WI38 (cell line): Measurements from ENCODE around the gene EIF3J.
"Not testable (repeated sequence)": the region's sequence is repeated elsewhere in the genome, so short reads cannot be mapped to it uniquely, and the experiment has no call there.

Source experiments
- H3K4me3 ChIP-seq: 2 replicates; pipeline ENCODE4 v1.5.1; 2011; ENCODE audit warnings: low read depth, mild to moderate bottlenecking, control low read depth, low read length
- TF ChIP-seq, protein P1 (sequence below): IDR thresholded peaks from 2 replicates; pipeline ENCODE4 v1.5.1; 2012; ENCODE audit warnings: low read depth, mild to moderate bottlenecking, control low read depth, low read length

The EIF3J gene

DNA sequence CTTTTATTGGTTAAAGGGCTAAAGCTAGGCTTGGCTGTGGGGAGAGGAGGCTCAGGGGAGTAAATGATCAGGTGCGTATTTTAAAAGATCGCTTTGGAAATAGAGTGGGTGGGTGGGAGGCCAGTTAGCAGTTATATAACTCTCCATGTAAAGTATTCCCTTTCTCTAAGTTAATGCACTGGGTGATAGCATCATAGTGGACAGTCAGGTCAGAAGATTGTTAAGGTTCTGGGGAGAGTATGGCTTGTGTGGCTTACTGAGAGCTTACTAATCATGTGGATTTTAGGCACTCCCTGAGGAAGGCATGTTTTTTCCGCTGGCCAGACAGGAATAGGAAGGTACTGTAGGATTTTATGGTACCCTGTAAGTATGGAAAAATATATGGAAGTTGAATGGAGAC lies 6.3 kb upstream of the EIF3J start:
- H3K4me3 ChIP-seq = no peak overlapping the region
- TF ChIP-seq, protein P1, sequence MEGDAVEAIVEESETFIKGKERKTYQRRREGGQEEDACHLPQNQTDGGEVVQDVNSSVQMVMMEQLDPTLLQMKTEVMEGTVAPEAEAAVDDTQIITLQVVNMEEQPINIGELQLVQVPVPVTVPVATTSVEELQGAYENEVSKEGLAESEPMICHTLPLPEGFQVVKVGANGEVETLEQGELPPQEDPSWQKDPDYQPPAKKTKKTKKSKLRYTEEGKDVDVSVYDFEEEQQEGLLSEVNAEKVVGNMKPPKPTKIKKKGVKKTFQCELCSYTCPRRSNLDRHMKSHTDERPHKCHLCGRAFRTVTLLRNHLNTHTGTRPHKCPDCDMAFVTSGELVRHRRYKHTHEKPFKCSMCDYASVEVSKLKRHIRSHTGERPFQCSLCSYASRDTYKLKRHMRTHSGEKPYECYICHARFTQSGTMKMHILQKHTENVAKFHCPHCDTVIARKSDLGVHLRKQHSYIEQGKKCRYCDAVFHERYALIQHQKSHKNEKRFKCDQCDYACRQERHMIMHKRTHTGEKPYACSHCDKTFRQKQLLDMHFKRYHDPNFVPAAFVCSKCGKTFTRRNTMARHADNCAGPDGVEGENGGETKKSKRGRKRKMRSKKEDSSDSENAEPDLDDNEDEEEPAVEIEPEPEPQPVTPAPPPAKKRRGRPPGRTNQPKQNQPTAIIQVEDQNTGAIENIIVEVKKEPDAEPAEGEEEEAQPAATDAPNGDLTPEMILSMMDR = no peak

DNA sequence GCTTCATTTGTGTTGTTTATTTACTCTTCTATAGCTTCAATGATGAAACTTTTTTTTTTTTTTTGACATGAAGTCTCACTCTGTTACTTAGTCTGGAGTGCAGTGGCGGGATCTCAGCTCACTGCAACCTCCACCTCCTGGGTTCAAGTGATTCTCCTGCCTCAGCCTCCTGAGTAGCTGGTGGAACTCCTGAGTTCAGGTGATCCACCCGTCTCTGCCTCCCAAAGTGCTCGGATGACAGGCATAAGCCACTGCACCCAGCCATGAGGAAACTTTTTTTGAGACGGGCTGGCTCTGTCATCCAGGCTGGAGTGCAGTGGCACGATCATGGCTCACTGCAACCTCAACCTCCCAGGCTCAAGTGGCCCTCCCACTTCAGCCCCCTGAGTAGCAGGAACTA lies 4.7 kb upstream of the EIF3J start:
- H3K4me3 ChIP-seq = not testable (repeated sequence)

DNA sequence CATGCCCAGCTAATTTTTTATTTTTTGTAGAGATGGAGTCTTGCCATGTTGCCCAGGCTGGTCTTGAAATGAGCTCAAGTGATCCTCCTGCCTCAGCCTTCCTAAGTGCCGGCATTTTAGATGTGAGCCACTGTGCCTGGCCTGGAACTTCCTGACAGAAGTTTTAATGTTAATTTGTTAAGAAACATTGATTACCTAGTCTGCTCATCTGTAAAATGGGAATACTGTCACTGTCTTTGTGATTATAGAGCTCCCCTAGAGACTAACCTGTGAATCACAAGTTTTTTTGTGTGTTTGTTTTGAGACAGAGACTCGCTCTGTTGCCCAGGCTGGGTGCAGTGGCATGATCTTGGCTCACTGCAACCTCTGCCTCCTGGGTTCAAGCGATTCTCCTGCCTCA lies 4.3 kb upstream of the EIF3J start:
- H3K4me3 ChIP-seq = no peak overlapping the region
- TF ChIP-seq, protein P1 = no peak

DNA sequence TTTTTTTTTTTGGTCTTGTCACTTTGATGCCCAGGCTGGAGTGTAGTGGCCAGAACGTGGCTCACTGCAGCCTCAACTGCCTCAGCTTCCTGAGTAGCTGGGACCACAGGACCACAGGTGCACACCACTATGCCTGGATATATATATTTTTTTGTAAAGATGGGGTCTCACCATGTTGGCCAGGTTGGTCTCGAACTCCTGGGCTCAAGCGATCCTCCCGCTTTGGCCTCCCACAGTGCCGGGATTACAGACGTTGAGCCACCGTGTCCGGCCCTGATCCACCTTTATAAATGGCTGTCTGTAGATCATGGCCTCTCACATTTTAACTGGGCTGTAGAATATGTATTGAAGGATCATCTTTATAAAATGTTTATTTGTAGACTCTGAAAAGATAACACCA lies 1.9 kb upstream of the EIF3J start:
- H3K4me3 ChIP-seq = no peak overlapping the region
- TF ChIP-seq, protein P1 = no peak

DNA sequence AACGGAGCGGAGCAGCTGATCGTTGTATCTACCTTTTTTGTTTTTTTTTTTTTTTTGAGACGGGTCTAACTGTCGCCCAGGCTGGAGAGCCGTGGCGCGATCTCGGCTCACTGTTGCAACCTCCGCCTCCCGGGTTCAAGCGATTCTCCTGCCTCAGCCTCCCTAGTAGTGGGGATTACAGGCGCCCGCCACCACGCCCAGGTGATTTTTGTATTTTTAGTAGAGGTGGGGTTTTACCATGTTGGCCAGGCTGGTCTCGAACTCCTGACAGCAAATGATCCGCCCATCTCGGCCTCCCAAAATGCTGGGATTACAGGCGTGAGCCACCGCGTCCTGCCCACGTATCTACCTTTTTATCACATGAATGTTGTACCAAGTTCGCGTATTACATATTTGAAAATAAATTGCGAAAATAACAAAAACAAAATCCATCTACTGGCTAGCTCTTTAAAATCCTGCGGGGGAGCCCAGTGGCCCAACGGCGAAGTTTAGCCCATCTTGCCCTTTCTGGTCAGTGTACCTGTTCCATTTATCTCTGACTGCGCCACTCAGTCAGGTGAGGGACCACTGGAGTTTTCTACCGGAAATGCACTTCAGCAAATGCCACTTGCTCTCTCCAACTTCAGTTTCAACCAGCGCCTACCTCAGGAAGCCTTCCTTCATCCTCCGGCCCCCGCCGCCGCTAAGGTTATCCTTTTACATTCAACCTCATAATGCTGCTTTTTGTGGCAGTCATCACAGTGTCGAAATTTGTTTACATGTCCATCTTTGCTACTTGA lies 1.2 kb upstream of the EIF3J start:
- peak overlapping the region; percentile 78 for H3K4me3 ChIP-seq

DNA sequence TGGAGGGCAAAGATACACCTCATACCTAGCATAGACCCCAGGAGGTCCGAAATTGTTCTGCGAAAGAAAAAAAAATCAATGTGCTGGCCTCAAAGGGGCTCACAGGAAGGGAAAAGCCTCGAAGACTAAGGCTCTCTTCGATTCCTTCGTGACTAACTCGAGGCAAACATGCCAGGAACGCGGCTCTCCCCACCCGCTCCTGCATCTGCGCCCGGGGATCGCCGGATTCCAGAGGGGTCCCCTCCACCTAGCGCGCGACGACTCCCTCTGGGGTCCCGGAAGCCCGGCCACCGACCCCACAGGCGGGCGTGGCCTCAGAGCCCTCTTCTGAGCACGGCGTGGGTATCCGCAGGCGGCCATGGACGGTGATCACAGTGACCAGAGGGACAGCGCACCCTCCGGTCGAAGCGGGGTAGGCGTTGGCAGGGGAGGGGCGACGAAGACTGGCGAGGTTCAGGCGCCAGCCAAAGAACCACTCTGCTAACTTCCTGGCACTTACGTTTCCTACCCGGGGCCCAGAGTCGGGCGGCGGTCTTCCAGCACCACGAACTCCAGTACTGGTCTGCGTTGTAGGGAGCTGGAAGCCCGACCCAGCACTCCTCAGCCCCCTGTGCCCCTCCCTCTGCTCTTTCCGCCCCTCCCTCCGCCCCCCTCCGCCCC lies 515 bp upstream of the EIF3J start:
- TF ChIP-seq, protein P1 = peak; percentile 35
- H3K4me3 ChIP-seq = peak overlapping the region; percentile 78

More for the DNA sequence above, 1.2 kb upstream of the EIF3J start:
- TF ChIP-seq, protein P1 = no peak

DNA sequence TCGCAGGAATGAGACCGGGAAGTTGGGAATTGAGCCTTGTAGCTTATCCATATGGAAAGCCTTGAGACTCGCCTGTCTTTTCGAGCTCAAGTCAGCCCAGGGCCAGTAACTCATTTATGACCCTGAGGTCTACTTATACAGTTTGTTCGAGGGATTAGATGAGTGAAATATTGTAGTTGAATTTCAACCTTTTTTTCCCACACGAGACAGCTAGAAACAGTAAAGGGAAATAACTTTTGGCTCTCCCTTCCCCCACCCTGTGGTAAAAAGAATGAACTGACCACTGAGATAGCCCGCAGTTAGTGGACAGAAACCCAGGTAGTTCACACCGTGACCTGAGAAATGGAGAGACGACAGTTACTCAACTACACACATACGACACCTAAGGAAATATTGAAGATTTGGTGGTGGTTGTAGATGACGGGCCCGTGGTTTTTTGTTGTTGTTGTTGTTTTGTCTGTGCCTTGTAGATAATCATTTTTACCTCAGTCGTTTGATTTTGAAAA lies 841 bp downstream of the EIF3J start:
- TF ChIP-seq, protein P1 = no peak

More for the DNA sequence above, 841 bp downstream of the EIF3J start:
- peak overlapping the region; percentile 78 for H3K4me3 ChIP-seq
